Transverse colon (tissue), 4 donors: ENCODE measurements around the gene LRRC23.
"Not testable (repeated sequence)": the region's sequence is repeated elsewhere in the genome, so short reads cannot be mapped to it uniquely, and the experiment has no call there.

Experiments used
- CTCF ChIP-seq, 5 experiments: fragments of 200-600 bp in 3 of 5; fragments of 450-650 bp in 2 of 5; sonication (generic) in 3 of 5; IDR thresholded peaks; 1 replicate in 2 of 5; 2 replicates in 3 of 5; pipeline ENCODE4 v1.5.1; 2016 to 2017; ENCODE audit warnings: antibody characterized with exemption in 5 of 5, inconsistent platforms in 3 of 5, mild to moderate bottlenecking in 2 of 5, moderate library complexity in 1 of 5
- POLR2A ChIP-seq: fragments of 450-650 bp; IDR thresholded peaks from one replicate; pipeline ENCODE4 v1.6.1; 2016; ENCODE audit warnings: antibody characterized with exemption, mild to moderate bottlenecking, moderate library complexity
- POLR2AphosphoS5 ChIP-seq, 3 donors: sonication (generic); formaldehyde crosslinking; IDR thresholded peaks; one replicate each; pipeline ENCODE4 v1.6.1; 2016; ENCODE audit warnings: antibody characterized with exemption in 3 of 3

- not testable (repeated sequence) for TF ChIP-seq CTCF (IDR thresholded peaks at IDR 0.05); POLR2AphosphoS5 (IDR thresholded peaks at IDR 0.05); POLR2A
These were observed 11.9 kb upstream of the LRRC23 start for GRCh38 chr12:6892683-6893082.
